GM21825 (cell line): Measurements from ENCODE around the gene TPRG1L.

ENCODE experiments used
- ATAC-seq: cut with Tn5 transposase; IDR thresholded peaks from one replicate; pipeline ENCODE4 v1.9.1; 2021; ENCODE audit warnings: mild to moderate bottlenecking, moderate library complexity; ENCODE audit not compliant: unreplicated experiment

Gene TPRG1L

GRCh38 chr1:3593334-3593733, 31.5 kb upstream of the TPRG1L start:
- no peak for ATAC-seq

GRCh38 chr1:3593745-3594144, 31.1 kb upstream of the TPRG1L start:
- no peak for ATAC-seq

DNA sequence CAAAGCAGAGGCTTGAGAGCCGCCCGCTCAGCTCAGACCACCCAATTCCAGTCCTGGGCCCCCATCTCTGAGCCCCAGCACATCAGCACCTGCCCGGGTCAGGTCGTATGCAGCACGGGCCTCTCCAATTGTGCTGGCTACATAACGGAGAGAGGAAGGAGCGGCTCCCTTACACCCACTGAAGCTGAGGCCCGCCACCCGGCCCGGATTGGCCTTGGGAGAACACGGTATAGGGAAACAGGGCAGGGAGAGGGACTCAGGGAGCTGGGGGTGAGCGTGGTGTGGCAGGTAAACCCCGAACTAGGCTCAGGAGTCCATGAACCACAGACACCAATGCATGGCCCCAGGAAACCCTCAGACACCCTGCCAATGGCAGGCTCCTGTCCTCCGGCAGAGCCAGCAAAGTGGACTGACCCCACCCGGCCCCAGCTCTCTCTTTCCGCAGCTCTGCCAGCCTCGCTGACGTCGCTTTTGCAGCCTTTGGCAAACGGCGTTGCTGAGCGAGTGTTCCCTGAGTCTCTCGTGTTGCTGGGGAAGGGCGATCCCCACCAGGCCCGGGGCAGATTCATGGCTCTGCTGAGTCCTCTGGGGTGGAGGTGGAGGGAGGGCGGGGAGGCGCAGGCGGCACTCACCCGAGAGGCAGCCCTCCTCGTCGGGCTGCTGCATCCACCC, 30.0 kb upstream of the TPRG1L start:
- ATAC-seq: no peak

DNA sequence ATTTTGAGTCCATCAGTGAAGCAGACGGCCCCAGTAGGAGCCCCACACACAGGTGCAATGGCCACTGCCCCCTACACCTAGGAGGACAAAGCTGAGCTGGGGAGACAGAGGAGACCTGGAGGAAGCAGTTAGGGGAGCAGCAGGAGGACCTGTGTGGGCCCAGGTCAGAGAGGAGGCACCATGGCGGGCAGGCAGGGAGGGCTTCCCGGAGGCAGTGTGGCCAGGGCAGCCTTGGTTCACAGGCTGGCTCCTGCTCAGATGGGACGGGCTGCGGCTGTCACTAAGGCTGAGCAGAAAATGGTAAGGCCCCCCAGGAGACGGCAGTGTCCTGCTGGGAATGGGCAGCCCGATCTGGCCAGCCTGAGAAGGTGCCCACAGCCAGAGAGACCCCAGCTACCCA, 28.9 kb upstream of the TPRG1L start:
- ATAC-seq: no peak

DNA sequence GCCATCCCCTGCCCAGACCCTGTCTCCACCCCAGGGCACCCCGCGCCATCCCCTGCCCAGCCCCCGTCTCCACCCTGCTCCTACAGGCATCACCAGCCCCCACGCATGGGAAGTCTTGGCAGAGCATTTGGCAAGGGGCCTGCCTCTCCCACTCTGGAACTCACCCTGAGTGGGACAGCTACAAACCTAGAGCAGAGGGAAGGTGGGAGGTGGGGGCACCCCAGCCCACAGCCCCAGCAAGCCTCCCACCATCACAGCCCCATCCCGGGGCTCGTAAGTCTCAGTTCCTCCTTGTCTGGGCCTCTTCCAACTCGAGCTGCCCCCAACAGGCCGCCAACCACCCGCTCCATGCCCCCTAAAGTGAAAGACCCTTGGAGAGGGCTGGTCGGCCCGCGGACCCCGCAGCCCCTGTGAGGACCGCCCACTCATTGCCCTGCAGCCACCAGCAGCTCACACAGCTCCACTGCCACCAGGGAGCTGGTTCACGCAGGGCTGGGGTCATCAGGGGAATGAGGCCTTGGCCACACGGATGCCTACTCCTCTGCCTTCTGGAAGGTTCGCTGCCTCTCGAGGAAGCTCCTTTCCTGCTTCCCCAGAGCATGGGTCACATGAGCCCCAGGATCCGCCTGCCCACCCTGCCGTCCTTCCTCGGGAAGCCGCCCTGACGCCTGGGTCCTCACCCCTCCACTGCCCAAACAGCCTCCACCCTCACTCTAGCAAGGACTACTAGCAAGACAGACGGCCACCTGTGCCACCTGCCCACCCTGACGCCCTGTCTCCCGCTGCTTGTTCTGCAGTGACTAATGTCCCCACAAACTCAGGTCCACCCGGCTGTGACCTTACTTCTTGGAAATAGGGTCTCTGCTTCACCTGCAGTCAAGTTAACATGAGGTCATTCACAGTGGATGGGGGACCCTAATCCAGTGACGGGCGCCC, 27.9 kb upstream of the TPRG1L start:
- ATAC-seq: no peak

GRCh38 chr1:3597599-3597964, 27.2 kb upstream of the TPRG1L start:
- no peak for ATAC-seq

- no peak for ATAC-seq
Observed at GRCh38 chr1:3598051-3598491, 26.7 kb upstream of the TPRG1L start.

- ATAC-seq: no peak
Observed at GRCh38 chr1:3598522-3599285, 26.1 kb upstream of the TPRG1L start.

- no peak for ATAC-seq
Observed at GRCh38 chr1:3599286-3599811, 25.5 kb upstream of the TPRG1L start.

DNA sequence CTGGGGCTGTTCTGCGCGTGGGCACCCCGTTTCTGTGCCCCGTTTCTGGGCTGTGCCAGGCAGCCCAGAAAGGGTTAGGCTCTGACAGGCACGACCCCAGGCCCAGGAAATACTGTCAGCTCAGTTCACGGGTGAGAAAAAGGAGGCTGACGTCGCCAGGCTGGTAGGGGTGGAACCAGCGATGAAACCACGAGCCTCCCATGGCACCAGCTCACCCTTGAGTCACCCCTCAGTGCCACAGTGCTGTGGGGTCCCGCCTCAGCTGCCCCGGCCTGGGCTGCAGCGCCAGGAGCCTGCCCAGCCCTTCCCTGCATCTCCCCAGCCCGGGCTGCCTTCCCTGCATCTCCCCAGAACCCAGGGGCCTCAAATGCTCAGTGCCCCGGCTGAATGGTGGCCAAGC, 25.0 kb upstream of the TPRG1L start:
- ATAC-seq: no peak

DNA sequence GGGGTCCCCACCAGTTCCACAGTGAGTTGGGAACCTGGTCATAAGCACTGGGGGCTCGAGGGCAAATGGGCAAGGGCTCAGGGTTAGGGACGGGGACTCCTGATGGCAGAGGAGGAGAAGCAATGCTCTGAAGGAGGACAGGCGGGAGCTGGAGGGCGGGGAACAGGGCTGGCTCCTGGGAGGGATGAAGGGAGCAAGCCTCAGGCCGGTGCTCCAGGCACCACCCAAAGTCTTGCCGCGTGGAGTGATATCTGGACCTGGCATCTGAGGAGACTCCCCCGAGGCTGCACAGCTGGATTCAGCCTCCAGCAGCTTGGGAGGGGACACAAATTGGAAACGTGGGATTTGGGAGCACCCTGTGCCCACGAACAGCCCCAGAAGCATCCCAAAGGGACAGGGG, 24.5 kb upstream of the TPRG1L start:
- no peak for ATAC-seq

- ATAC-seq: no peak
Observed at GRCh38 chr1:3601743-3602142, 23.1 kb upstream of the TPRG1L start.

- ATAC-seq: no peak
Observed at GRCh38 chr1:3602375-3602774, 22.4 kb upstream of the TPRG1L start.

DNA sequence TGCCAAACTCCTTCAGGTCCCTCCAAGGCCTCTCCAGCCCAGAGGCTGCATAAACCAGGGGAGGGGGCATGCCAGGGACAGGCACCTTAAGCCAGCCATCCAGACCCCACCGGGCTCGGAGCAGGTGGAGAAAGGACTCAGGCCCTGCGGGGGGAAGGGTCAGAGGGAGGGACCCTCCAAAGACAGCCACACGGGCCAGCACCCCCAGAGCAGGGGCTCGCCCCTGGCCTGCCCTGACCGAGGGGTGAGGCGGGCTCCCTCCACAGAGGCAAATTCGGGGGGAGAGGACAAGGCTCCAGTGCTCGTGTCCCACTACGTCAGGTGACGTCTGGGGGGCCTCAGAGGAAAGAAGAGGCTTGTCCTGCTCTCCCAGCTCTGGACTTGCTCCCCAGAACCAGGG, 21.7 kb upstream of the TPRG1L start:
- no peak for ATAC-seq

DNA sequence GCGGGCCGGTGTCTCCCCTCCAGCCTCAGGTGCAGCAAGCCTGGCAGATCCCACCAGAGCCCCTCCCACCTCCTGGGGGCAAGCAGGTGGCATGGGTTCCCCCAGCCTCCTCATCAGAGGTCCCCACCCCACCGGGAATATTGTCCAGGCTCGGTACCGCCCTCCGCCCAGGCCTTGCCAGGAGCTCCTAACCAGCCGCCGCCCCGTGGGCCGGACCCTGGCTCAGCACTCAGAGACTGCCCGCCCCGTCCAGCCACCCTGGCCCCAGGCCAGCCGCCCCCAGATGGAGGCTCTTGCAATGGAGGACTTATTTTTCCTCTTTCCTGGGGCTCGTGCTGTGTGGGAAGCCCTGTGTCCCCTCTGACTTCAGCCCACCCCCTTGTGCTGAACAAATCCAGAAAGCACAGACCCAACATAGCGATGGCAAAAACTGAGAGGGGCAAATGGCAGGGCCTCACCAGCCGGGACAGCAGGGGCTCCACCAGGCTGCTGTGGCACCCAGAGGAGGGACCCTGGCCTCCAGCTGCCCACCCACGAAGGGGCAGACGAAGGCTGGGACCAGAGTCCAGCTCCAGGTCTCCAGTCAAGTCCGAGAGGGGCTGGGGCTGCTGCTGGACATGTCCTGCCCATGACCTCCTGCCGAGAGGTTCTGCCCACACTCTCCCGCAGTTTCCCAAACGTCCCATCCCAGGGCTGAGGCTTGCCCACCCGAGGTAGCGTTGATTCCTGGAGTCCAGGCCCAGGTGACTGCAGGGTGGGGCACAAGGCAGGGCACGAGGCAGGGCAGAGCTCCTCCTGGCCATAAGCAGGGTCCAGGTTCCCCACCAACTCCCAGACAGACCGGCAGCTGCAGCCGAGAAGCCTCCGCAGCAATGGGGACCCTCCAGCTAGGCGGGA, 21.0 kb upstream of the TPRG1L start:
- ATAC-seq: no peak

- ATAC-seq: no peak
Observed at GRCh38 chr1:3604468-3604974, 20.3 kb upstream of the TPRG1L start.

- ATAC-seq: no peak
Observed at GRCh38 chr1:3604997-3605823, 19.6 kb upstream of the TPRG1L start.

- no peak for ATAC-seq
Observed at GRCh38 chr1:3606779-3607702, 17.8 kb upstream of the TPRG1L start.
